Erythroblast (primary cell): ENCODE data around the gene TRIP13.
"Not testable (repeated sequence)": the region's sequence is repeated elsewhere in the genome, so short reads cannot be mapped to it uniquely, and the experiment has no call there.

Experiments
- DNase-seq, 2 experiments: peaks; one replicate each; lab custom pipeline; 2025; lab: John Stamatoyannopoulos, UW
- GATA1 ChIP-seq: IDR thresholded peaks from 2 replicates; pipeline ENCODE4 v1.6.1; 2011; ENCODE audit warnings: low read depth, mild to moderate bottlenecking, control low read depth, low read length, moderate library complexity
- POLR2A ChIP-seq: IDR thresholded peaks from 2 replicates; pipeline ENCODE4 v1.6.1; 2011; ENCODE audit warnings: mild to moderate bottlenecking, low read length

Gene TRIP13

DNA sequence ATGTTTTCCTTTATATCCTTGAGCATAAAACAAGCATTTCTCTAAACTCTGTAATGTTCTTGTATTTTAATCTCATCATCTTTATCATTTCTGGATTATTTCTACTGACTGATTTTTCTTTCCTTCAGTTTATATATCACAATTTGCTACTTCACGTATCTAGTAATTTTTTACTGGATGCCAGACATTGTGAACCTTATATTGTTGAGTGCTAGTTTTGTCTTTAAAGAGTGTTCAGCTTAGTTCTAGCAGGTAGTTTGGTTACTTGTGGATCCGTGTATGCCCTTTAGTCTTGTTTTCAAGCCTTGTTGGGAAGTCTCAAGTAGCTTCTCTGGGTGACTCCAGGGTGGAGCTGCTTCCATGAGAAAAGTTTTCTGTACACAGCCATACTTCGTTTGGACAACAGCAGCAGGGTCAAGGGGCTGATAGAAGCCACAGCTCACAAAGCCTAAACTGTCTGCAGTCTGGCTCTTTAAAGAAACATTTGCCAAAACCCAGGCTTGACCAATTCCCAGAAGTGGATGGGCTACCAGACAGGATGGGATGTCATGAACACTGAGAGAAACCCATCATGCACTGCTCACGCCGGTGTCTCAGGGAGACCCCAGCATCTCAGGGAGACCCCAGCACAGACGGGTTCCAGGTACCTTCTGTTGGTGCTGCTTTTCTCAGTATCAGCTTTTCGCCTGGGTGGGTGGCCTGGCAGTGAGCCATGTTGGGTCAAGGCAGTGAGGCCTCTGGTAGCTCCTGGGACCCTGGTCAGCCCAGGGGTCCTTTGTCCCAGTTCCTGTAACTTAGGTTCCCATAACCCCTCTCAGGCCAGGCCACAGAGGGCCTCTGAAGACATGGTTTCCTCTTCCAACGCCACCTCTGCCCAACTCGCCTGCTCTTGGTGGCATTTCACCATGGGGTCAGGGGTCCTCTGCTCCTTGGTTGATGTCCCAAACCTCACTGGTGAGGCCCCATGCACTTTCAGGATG lies 29.1 kb downstream of the TRIP13 start:
- no peak for DNase-seq
- TF ChIP-seq POLR2A (no peak), GATA1 (no peak)

GRCh38 chr5:922436-923280 lies 30.0 kb downstream of the TRIP13 start:
- DNase-seq = no peak
- TF ChIP-seq POLR2A (no peak), GATA1 (no peak)

DNA sequence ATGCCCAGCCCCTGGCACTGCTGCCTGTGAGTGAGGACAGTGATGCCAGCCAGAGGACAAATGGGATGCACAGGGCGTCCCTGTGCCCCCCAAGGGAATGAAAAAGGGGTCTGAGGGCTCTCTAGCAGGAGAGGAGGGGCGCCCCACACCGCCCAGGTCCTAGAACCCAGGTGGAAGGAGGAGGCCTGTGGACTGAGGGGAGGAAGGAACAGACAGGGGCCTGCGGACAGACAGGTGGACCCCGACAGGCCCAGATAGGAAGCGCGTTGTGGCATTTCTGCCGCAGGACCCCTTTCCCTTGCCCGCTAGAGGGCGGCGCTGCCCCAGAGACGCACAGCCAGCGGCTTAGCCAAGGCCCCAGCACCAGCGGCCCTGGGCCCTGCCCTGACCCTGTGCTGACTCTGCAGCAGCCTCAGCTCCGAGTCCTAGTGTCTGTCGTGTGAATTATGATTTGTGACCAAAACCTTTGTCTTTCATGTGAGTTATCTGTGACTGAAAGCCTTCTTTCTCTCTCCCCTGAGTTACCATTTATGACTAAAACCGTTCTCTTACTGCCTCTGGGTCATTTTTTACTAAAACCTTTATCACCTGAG lies 30.7 kb downstream of the TRIP13 start:
- DNase-seq = peak; percentile 77 to 86
- TF ChIP-seq GATA1 (no peak), POLR2A (no peak)

DNA sequence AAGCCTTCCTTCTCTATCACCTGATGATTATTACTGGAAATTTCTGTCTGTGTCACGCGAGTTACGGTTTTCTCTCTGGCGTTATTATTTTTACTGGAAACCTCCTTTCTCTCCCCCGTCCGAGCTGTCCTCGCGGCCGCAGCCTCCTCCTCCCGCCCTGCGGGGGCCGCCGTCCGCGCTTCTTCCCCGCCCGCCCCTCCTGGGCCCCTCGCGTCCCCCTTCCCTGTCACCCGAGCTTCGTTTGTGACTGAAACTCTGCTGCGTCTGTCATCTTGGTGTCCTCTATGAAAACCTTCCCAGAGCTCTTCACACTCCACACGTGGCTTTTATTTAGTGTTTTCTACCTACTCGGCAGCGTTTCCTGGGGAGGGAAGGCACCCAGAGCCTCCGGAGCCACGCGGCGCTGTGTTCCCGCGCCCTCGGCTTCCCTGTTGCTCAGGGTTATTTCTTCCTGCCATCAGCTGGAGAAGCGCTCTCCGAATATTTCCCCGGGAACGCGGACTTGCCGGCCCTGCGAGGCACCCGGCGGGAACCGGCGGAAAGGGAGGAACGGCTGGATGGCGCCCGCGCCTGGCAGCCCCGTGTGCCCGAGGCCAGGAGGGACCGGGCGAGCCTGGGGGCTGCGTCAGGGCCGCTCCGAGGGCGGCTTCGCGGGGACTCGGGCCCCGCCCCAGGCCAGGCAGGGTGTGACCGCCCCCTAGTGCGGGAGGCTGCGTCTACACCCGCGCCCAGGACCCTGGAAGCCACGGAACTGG lies 33.9 kb downstream of the TRIP13 start:
- DNase-seq = peak; percentile 38 to 54

GRCh38 chr5:927172-928015 lies 34.7 kb downstream of the TRIP13 start:
- TF ChIP-seq POLR2A (no peak), GATA1 (no peak)
- DNase-seq = no peak

More for the DNA sequence above, 33.9 kb downstream of the TRIP13 start:
- no peak for TF ChIP-seq GATA1
- no peak for TF ChIP-seq POLR2A

DNA sequence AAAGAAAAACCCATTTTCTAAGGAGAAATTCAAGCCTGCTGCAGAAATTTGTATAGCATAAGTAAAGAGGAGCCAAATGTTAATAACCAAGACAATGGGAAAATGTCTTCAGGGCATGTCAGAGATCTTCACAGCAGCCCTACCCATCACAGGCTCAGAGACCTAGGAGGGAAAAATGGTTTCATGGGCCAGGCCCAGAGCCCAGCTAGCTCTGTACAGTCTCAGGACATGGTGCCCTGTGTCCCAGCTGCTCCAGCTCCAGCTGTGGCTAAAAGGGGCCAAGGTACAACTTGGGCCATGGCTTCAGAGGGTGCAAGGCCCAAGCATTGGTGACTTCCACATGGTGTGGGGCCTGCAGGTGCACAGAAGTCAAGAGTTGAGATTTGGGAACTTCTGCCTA lies 36.5 kb downstream of the TRIP13 start:
- not testable (repeated sequence) for DNase-seq

DNA sequence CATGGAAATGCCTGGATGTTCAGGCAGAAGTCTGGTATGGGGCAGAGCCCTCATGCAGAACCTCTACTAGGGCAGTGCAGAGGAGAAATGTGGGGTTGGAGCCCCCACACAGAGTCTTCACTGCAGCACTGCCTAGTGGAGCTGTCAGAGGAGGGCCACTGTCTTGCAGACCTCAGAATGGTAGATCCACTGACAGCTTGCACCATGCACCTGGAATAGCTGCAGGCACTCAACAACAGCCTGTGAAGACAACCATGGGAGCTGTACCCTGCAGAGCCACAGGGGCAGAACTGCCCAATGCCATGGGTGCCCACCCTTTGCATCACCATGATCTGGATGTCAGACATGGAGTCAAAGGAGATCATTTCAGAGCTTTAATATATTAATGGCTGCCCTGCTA lies 36.9 kb downstream of the TRIP13 start:
- DNase-seq = no peak
- TF ChIP-seq POLR2A (no peak), GATA1 (no peak)

GRCh38 chr5:930866-931265 lies 38.2 kb downstream of the TRIP13 start:
- no peak for DNase-seq
- TF ChIP-seq GATA1 (no peak), POLR2A (no peak)

DNA sequence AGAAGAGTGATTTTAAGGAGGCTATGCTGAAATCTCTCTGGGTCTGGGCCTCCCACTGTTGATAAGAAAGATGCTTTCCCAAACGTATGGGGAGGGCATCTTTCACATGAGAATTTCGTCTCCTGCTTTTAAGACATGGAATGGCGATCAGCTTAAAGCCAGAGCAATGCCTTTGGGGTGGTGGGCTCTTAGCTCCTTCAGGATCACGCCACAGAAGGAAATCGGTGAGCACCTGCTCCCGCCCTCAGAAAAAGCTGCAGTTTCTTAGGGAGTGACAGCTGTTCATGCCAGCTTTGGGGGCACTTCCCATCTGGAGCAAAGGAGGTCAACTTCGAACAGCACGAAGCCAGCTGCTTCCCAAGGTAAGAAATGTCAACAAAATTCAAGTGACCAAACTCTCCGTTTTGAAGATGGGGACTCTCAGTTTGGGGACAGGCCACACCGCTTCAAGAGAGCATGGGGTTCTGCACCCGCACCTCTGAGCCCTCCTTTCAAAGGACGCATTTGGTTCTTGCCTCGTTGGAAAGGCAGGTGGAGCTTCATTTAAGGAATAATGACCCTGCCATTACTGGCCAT lies 39.0 kb downstream of the TRIP13 start:
- no peak for DNase-seq
- TF ChIP-seq GATA1 (no peak), POLR2A (no peak)

DNA sequence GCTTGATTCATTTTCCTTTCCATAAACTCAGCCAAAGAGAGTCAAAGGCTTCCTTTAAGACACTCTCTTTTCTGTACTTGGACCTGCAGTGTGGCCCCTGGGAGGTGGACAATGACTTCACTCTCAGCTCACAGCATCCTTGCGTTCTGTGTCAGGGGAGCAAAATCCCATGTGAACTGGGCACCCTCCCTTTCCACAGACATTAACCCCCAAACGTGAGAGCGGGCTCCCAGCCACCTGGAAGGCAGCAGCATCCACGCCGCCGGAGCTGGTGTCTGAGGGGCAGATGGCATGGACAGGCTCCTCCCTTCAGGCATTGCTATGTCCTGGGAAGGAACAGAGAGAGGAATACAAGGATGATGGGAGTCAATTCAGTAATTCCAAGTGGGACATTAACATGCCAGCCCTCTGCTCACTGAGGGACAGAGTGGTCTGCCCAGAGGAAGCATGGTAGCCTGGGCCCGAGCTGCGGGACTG lies 39.5 kb downstream of the TRIP13 start:
- no peak for DNase-seq
- TF ChIP-seq GATA1 (no peak), POLR2A (no peak)

GRCh38 chr5:932628-933250 lies 40.1 kb downstream of the TRIP13 start:
- no peak for TF ChIP-seq POLR2A
- no peak for TF ChIP-seq GATA1
- DNase-seq = no peak
